Stimulated activated CD4-positive, alpha-beta T cell treated with anti-CD3 and anti-CD28 coated beads, TNF-alpha, amount 100 ng/mL, for 1 hour (primary cell): ENCODE measurements around the gene GRB7.
A peak's percentile ranks its signal among the peaks of the same experiment; 100 is the strongest.

Experiments used
- DNase-seq, 3 donors: peaks; one replicate each; pipeline ENCODE4 v3.0.0-alpha.2; 2020; ENCODE audit warnings: low read depth in 3 of 3, low spot score in 1 of 3

The GRB7 gene

GRCh38 chr17:39769974-39770587 lies 32.3 kb downstream of the GRB7 start:
- peak in 2 of 3 donors; percentile 34 to 49 for DNase-seq

GRCh38 chr17:39772415-39772814 lies 34.7 kb downstream of the GRB7 start:
- DNase-seq: no peak

GRCh38 chr17:39772987-39773934 lies 35.5 kb downstream of the GRB7 start:
- DNase-seq: no peak

GRCh38 chr17:39774047-39774446 lies 36.3 kb downstream of the GRB7 start:
- no peak for DNase-seq

- no peak for DNase-seq
Observed at GRCh38 chr17:39775031-39775430, 37.3 kb downstream of the GRB7 start.

- no peak for DNase-seq
Observed at GRCh38 chr17:39776252-39776651, 38.5 kb downstream of the GRB7 start.

- DNase-seq: no peak
Observed at GRCh38 chr17:39777534-39778365, 40.0 kb downstream of the GRB7 start.

- no peak for DNase-seq
Observed at GRCh38 chr17:39781031-39781860, 43.5 kb downstream of the GRB7 start.

- DNase-seq: no peak
Observed at GRCh38 chr17:39781861-39782213, 44.1 kb downstream of the GRB7 start.

GRCh38 chr17:39782481-39782880 lies 44.7 kb downstream of the GRB7 start:
- no peak for DNase-seq

GRCh38 chr17:39782980-39783379 lies 45.2 kb downstream of the GRB7 start:
- no peak for DNase-seq

GRCh38 chr17:39787041-39787440 lies 49.3 kb downstream of the GRB7 start:
- DNase-seq: no peak

GRCh38 chr17:39787743-39788484 lies 50.2 kb downstream of the GRB7 start:
- no peak for DNase-seq

GRCh38 chr17:39791111-39791992 lies 53.6 kb downstream of the GRB7 start:
- DNase-seq: no peak

GRCh38 chr17:39792526-39793221 lies 54.9 kb downstream of the GRB7 start:
- DNase-seq: no peak

- no peak for DNase-seq
Observed at GRCh38 chr17:39793301-39793872, 55.6 kb downstream of the GRB7 start.

- DNase-seq: no peak
Observed at GRCh38 chr17:39794249-39794970, 56.7 kb downstream of the GRB7 start.
